RWPE1 (cell line): ENCODE data around the gene TRABD2B.

Source experiments
- CTCF ChIA-PET: fragments of 350-600 bp; sonication (Branson Sonifier 250); formaldehyde crosslinking; extraction: SDS; loops from one replicate; lab custom pipeline; 2021; lab: Yijun Ruan, JAX
- POLR2A ChIA-PET: fragments of 400-600 bp; formaldehyde crosslinking; extraction: SDS; loops from one replicate; lab custom pipeline; 2020; ENCODE audit warnings: antibody characterized with exemption; ENCODE audit not compliant: low non-redundant PET; lab: Yijun Ruan, JAX
- DNase-seq: peaks from one replicate; pipeline ENCODE4 v3.0.0; 2012; ENCODE audit warnings: low spot score
- H3K27ac ChIP-seq: fragments of 450-650 bp; 2 replicates; pipeline ENCODE4 v1.5.1; 2017
- TF ChIP-seq, protein P1 (sequence below): fragments of 450-650 bp; conservative IDR thresholded peaks from 2 replicates; pipeline ENCODE4 v1.5.1; 2017; ENCODE audit warnings: low read depth, mild to moderate bottlenecking

TRABD2B gene

DNA sequence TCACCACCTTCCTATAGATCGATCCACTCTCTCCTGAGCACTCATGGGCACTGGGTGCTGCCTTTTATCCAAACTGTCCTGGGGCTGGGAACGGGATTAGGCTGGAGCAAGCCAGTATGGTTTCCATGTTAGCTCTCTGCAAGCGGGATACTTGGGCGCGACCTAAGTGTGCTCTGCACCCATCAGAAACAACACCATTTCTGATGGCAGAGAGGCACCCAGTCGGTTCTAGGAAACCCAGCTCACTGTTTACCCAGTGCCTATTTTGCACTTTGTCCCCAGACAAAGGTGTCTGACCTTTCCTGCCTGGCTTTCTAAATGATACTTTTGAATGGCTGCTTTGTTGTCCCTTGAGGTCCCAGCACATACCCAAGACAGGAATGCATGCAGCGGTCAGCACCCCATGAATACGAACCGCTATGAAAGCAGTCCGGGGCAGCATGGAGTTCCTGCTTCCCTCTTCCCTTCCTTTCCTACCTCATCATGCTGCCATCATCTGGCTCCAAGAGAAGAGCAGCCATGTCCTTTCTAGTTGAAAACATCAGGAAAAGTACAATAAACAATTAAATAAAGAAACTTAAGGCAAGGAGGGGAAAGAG is 83.9 kb downstream of the TRABD2B start:
- POLR2A ChIA-PET = no interaction called here

GRCh38 chr1:47912756-47913155 is 84.4 kb downstream of the TRABD2B start:
- no peak overlapping the region for H3K27ac ChIP-seq
- TF ChIP-seq, protein P1, sequence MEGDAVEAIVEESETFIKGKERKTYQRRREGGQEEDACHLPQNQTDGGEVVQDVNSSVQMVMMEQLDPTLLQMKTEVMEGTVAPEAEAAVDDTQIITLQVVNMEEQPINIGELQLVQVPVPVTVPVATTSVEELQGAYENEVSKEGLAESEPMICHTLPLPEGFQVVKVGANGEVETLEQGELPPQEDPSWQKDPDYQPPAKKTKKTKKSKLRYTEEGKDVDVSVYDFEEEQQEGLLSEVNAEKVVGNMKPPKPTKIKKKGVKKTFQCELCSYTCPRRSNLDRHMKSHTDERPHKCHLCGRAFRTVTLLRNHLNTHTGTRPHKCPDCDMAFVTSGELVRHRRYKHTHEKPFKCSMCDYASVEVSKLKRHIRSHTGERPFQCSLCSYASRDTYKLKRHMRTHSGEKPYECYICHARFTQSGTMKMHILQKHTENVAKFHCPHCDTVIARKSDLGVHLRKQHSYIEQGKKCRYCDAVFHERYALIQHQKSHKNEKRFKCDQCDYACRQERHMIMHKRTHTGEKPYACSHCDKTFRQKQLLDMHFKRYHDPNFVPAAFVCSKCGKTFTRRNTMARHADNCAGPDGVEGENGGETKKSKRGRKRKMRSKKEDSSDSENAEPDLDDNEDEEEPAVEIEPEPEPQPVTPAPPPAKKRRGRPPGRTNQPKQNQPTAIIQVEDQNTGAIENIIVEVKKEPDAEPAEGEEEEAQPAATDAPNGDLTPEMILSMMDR = no peak
- DNase-seq = no peak
- ChIA-PET POLR2A (no interaction called here), CTCF (no interaction called here)

More for the DNA sequence above, 83.9 kb downstream of the TRABD2B start:
- DNase-seq = no peak
- CTCF ChIA-PET = no interaction called here
- TF ChIP-seq, protein P1 = no peak
- H3K27ac ChIP-seq = no peak overlapping the region

- H3K27ac ChIP-seq = no peak overlapping the region
- TF ChIP-seq, protein P1 = no peak
- ChIA-PET POLR2A (no interaction called here), CTCF (no interaction called here)
- no peak for DNase-seq
Observed at GRCh38 chr1:47911892-47912291, 85.3 kb downstream of the TRABD2B start.

GRCh38 chr1:47911424-47911823 is 85.8 kb downstream of the TRABD2B start:
- DNase-seq = no peak
- ChIA-PET CTCF (no interaction called here), POLR2A (no interaction called here)
- TF ChIP-seq, protein P1 = no peak
- no peak overlapping the region for H3K27ac ChIP-seq

GRCh38 chr1:47908258-47908657 is 88.9 kb downstream of the TRABD2B start:
- no peak for DNase-seq
- ChIA-PET POLR2A (no interaction called here), CTCF (interaction anchor here (0.7 kb wide), 2 partner anchors 197 to 639 kb away, joined by 3 read pairs; no protein-coding TSS in a partner anchor)
- H3K27ac ChIP-seq = no peak overlapping the region
- TF ChIP-seq, protein P1 = no peak

DNA sequence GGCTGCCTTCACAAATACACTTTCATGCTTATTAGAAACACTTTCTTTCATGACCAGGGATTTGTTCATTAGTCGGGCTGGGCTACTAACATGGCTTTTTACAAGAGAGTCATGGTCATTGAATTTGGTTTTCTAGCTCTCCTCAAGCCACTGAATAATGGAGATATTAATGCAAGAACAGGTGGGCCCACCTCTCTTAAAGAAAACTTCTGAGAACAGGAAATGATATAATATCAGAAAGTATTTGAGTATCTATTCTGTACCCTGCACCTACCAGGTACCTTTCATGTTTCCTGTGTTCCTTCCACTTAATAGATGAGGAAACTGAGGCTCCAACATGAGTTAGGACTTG is 90.0 kb downstream of the TRABD2B start:
- TF ChIP-seq, protein P1 = no peak
- no peak overlapping the region for H3K27ac ChIP-seq
- DNase-seq = no peak
- ChIA-PET CTCF (interaction anchor here (0.5 to 0.7 kb wide), 2 partner anchors 162 to 1046 kb away, joined by 3 read pairs; no protein-coding TSS in a partner anchor), POLR2A (no interaction called here)
